GM12864 (cell line): ENCODE results near the gene PSMB2.

ENCODE experiments used
- DNase-seq: peaks from one replicate; pipeline ENCODE4 v3.0.0-alpha.2; 2011; ENCODE audit warnings: low read depth
- H3K4me3 ChIP-seq: 2 replicates; pipeline ENCODE4 v1.5.1; 2011; ENCODE audit warnings: mild to moderate bottlenecking, low read depth, low read length, control low read depth
- TF ChIP-seq, protein P1 (sequence below): IDR thresholded peaks from 2 replicates; pipeline ENCODE4 v1.5.1; 2011; ENCODE audit warnings: low read depth, mild to moderate bottlenecking, moderate library complexity, low read length, control low read depth, inconsistent platforms; ENCODE audit errors: missing control alignments

PSMB2 gene

DNA sequence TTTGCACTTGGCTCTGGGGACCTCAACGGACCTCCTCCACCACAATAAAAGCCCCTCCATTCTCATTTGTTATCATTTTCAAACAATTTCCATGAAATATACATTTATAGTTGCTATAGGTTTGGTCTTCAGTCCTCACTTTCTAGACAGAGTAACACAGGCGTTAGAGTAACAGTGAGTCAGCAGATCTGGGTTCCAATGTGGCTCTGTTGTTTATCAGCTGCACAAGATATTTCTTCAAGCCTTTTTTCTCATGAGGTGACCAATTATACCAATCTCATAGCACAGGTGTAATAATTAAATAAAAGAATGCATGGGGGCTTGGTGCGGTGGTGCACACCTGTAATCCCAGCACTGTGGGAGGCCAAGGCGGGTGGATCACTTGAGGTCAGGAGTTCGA, 32.8 kb upstream of the PSMB2 start:
- H3K4me3 ChIP-seq, result no peak overlapping the region
- DNase-seq, result no peak
- TF ChIP-seq, protein P1, sequence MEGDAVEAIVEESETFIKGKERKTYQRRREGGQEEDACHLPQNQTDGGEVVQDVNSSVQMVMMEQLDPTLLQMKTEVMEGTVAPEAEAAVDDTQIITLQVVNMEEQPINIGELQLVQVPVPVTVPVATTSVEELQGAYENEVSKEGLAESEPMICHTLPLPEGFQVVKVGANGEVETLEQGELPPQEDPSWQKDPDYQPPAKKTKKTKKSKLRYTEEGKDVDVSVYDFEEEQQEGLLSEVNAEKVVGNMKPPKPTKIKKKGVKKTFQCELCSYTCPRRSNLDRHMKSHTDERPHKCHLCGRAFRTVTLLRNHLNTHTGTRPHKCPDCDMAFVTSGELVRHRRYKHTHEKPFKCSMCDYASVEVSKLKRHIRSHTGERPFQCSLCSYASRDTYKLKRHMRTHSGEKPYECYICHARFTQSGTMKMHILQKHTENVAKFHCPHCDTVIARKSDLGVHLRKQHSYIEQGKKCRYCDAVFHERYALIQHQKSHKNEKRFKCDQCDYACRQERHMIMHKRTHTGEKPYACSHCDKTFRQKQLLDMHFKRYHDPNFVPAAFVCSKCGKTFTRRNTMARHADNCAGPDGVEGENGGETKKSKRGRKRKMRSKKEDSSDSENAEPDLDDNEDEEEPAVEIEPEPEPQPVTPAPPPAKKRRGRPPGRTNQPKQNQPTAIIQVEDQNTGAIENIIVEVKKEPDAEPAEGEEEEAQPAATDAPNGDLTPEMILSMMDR, result no peak

DNA sequence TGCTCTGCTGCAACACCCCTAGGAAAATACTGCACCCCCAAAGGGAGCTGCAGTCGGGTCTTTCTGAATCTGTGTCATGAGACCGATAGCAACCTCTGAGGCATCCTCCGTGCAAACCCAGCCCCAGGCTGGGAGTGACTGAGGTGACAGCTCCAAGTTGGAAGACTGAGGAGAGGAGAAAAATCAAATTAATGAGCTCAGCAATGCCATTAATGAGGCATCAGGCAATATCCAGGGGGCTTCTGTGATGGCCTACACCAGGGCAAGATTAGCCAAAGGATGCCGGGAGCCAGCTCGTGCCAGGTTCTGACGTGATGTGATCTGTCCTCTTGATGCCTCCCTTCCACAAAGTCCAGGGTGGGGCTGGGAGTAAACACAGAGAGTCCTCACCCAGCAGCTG, 30.8 kb upstream of the PSMB2 start:
- no peak overlapping the region for H3K4me3 ChIP-seq
- DNase-seq, result no peak
- TF ChIP-seq, protein P1, result no peak

DNA sequence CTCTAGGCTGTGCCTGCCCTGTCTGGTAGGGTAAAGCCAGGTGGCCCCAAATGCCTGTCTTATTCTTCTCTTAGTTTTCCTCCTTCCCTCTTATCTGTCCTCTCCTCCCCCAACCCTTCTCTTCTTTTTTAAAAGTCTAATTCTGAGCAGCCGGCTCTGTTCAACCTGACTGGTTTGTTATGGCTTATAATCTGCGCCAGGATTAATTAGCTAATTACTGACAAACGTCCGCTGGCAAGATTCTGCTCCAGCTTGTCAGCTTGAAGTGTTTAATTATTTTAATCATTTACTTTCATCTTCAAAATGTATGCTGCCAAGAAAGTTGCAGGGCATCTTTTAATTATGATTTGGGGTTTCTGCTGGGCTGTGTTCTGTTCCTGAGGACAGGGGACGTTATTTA, 27.2 kb upstream of the PSMB2 start:
- TF ChIP-seq, protein P1, result no peak
- no peak for DNase-seq
- H3K4me3 ChIP-seq, result no peak overlapping the region

DNA sequence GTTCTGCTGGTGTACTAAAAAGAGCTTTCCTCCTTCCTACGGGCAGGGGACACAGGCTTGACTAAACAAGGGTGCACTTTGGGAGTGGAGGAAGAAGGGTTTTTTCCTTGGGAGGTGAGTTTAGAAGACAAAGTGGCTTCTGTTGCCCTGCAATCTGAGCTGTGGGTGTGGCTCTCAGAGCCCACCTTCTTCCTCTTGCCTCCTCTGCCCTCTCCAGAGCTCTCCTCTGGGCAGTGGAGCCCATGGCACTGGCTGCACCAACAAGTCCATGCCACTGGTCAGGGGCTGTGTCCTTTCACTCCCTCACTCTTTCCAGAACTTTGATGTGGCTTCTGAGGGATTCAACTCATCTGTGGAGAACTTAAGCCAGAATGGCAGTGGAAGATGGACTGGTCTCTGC, 25.6 kb upstream of the PSMB2 start:
- no peak overlapping the region for H3K4me3 ChIP-seq
- no peak for DNase-seq
- TF ChIP-seq, protein P1, result no peak

DNA sequence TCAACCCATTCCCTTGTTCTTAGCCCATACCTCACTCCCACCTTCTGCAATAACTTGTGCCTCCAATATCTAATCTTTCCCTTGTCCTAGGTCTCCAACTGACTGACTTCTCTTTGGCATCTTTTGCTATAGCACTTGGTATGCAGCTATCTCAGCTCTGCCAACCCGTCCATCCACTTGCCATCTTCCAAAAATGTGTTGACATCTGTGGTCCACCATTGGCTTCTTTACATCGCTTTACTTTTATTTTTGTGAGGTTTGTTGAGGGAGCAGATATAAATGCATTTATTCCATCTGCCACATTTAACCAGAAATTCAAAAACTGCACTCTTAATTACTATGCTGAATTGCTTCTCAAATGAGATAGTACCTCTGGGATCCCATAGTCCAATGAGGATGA, 24.9 kb upstream of the PSMB2 start:
- H3K4me3 ChIP-seq, result no peak overlapping the region
- TF ChIP-seq, protein P1, result no peak
- DNase-seq, result no peak

DNA sequence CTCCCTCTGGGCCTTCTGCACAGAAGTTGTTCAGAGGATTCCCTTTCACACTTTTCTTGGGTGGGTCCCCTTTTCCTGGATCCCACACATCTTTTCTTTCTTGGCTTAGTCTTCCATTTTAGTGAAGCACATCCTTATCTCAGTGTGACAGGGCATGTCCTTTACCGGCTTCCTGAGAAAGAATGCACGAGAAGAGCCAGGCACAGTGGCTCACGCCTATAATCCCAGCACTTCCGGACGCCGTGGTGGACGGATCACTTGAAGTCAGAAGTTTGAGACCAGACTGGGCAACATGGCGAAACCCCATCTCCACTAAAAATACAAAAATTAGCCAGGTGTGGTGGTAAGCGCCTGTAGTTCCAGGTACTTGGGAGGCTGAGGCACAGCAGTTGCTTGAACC, 22.1 kb upstream of the PSMB2 start:
- H3K4me3 ChIP-seq, result no peak overlapping the region
- TF ChIP-seq, protein P1, result no peak
- no peak for DNase-seq

DNA sequence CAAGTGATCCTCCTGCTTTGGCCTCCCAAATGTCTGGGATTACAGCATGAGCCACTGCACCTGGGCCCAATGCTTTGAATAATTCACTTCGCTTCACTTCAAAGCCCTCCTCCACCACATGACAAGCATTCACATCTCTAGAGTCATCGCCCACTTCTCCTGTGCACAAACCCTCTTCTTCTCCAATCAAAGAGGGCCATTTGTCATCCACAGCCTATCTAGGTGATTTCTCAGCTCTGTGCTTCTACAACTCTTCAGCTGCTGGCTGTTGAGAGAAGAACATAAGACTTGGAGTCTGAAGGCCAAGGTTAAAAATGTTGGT, 20.1 kb upstream of the PSMB2 start:
- DNase-seq, result no peak
- no peak overlapping the region for H3K4me3 ChIP-seq
- TF ChIP-seq, protein P1, result no peak
